ENCODE results near the gene MIDN.

GRCh38 chr19:1261538-1261797 is 13.1 kb downstream of the MIDN start:
- TF ChIP-seq CTCF (IDR thresholded peaks at IDR 0.05; ENCODE audit: poor library complexity) (peak; percentile 6), EZH2 (IDR thresholded peaks at IDR 0.05; ENCODE audit: borderline replicate concordance) (no peak), EZH2phosphoT487 (IDR thresholded peaks at IDR 0.05; ENCODE audit: low read depth, severe bottlenecking, unreplicated experiment) (no peak)

Data from hepatocyte (in vitro differentiated cells).